ENCODE results near the gene LHPP. TPM values are rescaled to one million over a fixed set of nuclear protein-coding genes. Genes with fewer than 3 reads are reported as not detected.
A peak's percentile ranks its signal among the peaks of the same experiment; 100 is the strongest.

Gene LHPP
- total RNA-seq, 1 donor from 2014 or later = 24.5 TPM

- peaks cover 11% of the 10 kb centered on the region for H3K4me1 ChIP-seq
- no peak overlapping the region for H3K4me2 ChIP-seq
- no peak overlapping the region for H3K9ac ChIP-seq
- H3K4me3 ChIP-seq = no peak overlapping the region
- H3K9me3 ChIP-seq (ENCODE audit: low read depth) = no peaks in the 10 kb centered on the region
- no peak for DNase-seq (ENCODE audit: low spot score)
- no peaks in the 10 kb centered on the region for H3K79me2 ChIP-seq (ENCODE audit: low read depth)
- H3K36me3 Mint-ChIP-seq = no peaks in the 10 kb centered on the region
- H2AFZ ChIP-seq (replicated peaks) = no peak overlapping the region
- peaks cover under 1% of the 10 kb centered on the region for H3K9me3 Mint-ChIP-seq
- no peak overlapping the region for H3K27ac ChIP-seq
- H3K27me3 Mint-ChIP-seq (ENCODE audit: insufficient read depth, low read depth) = peaks cover 6% of the 10 kb centered on the region
- no peak overlapping the region for H3K4me3 Mint-ChIP-seq
- no peaks in the 10 kb centered on the region for H3F3A ChIP-seq (ENCODE audit: low read depth)
- H3K36me3 ChIP-seq = no peaks in the 10 kb centered on the region
- no peak overlapping the region for H3K27ac Mint-ChIP-seq
- TF ChIP-seq EZH2 (IDR thresholded peaks at IDR 0.05) = no peak
- TF ChIP-seq CTCF (IDR thresholded peaks at IDR 0.05) = no peak
- TF ChIP-seq EZH2phosphoT487 (IDR thresholded peaks at IDR 0.05) = no peak
- no peaks in the 10 kb centered on the region for H3K27me3 ChIP-seq
- no peaks in the 10 kb centered on the region for H4K20me1 ChIP-seq (ENCODE audit: low read depth)
- peaks cover 14% of the 10 kb centered on the region for H3K4me1 Mint-ChIP-seq
These were observed 56.3 kb downstream of the LHPP start for GRCh38 chr10:124517931-124518330.

GRCh38 chr10:124518366-124518765 lies 56.7 kb downstream of the LHPP start:
- no peaks in the 10 kb centered on the region for H3K36me3 Mint-ChIP-seq
- H3K27me3 Mint-ChIP-seq (ENCODE audit: insufficient read depth, low read depth) = peaks cover 4% of the 10 kb centered on the region
- Histone ChIP-seq H2AFZ (replicated peaks) (no peak overlapping the region), H3K36me3 (no peaks in the 10 kb centered on the region), H3K4me3 (no peak overlapping the region), H3K4me1 (peaks cover 11% of the 10 kb centered on the region), H3K4me2 (no peak overlapping the region), H3K27me3 (no peaks in the 10 kb centered on the region), H4K20me1 (ENCODE audit: low read depth) (no peaks in the 10 kb centered on the region), H3K27ac (no peak overlapping the region), H3F3A (ENCODE audit: low read depth) (no peaks in the 10 kb centered on the region), H3K9ac (no peak overlapping the region), H3K9me3 (ENCODE audit: low read depth) (no peaks in the 10 kb centered on the region), H3K79me2 (ENCODE audit: low read depth) (no peaks in the 10 kb centered on the region)
- no peak for TF ChIP-seq EZH2 (IDR thresholded peaks at IDR 0.05)
- TF ChIP-seq EZH2phosphoT487 (IDR thresholded peaks at IDR 0.05) = no peak
- TF ChIP-seq CTCF (IDR thresholded peaks at IDR 0.05) = no peak
- H3K27ac Mint-ChIP-seq = no peak overlapping the region
- no peaks in the 10 kb centered on the region for H3K9me3 Mint-ChIP-seq
- peaks cover 19% of the 10 kb centered on the region for H3K4me1 Mint-ChIP-seq
- no peak for DNase-seq (ENCODE audit: low spot score)
- no peak overlapping the region for H3K4me3 Mint-ChIP-seq

GRCh38 chr10:124520558-124521428 lies 59.2 kb downstream of the LHPP start:
- Histone ChIP-seq H2AFZ (replicated peaks) (no peak overlapping the region), H3K36me3 (no peaks in the 10 kb centered on the region), H3K4me3 (no peak overlapping the region), H3K79me2 (ENCODE audit: low read depth) (no peaks in the 10 kb centered on the region), H3K9ac (no peak overlapping the region), H3K4me2 (no peak overlapping the region), H4K20me1 (ENCODE audit: low read depth) (no peaks in the 10 kb centered on the region), H3K27ac (no peak overlapping the region), H3K27me3 (no peaks in the 10 kb centered on the region), H3F3A (ENCODE audit: low read depth) (no peaks in the 10 kb centered on the region), H3K9me3 (ENCODE audit: low read depth) (no peaks in the 10 kb centered on the region), H3K4me1 (peaks cover 11% of the 10 kb centered on the region)
- TF ChIP-seq CTCF (IDR thresholded peaks at IDR 0.05) = peak; percentile 27
- TF ChIP-seq EZH2 (IDR thresholded peaks at IDR 0.05) = no peak
- peak overlapping the region; percentile 46 for H3K27ac Mint-ChIP-seq
- H3K36me3 Mint-ChIP-seq = no peaks in the 10 kb centered on the region
- no peak overlapping the region for H3K4me3 Mint-ChIP-seq
- H3K27me3 Mint-ChIP-seq (ENCODE audit: insufficient read depth, low read depth) = peaks cover 4% of the 10 kb centered on the region
- H3K9me3 Mint-ChIP-seq = no peaks in the 10 kb centered on the region
- peaks cover 24% of the 10 kb centered on the region for H3K4me1 Mint-ChIP-seq
- DNase-seq (ENCODE audit: low spot score) = peak; percentile 31

Measured in neural progenitor cell (in vitro differentiated cells).